ENCODE measurements around the gene PMEPA1. TPM values are rescaled to one million over a fixed set of nuclear protein-coding genes. Genes with fewer than 3 reads are reported as not detected.

Gene PMEPA1
- total and polyA plus RNA-seq, 2 donors (not counting 3 experiments of a cell fraction or from before 2014, with no cell fraction given) = 31.6 to 33.2 TPM

- no peaks in the 10 kb centered on the region for H3K36me3 ChIP-seq (ENCODE audit: control insufficient read depth in 2 of 2, extremely low read depth in 1 of 2, insufficient read depth in 2 of 2, low read length in 2 of 2)
- no TSS peak for BruUV-seq (replicated peaks)
- no peak overlapping the region for H3K27ac ChIP-seq (ENCODE audit: insufficient read depth, low read depth, low read length)
- no peaks in the 10 kb centered on the region for H3K9me1 ChIP-seq (replicated peaks; ENCODE audit: control insufficient read depth, extremely low read depth, insufficient read depth, low read length)
- H3K27me3 ChIP-seq (ENCODE audit: control insufficient read depth in 2 of 2, insufficient read depth in 2 of 2, low read length in 2 of 2) = peaks cover 2 to 3% of the 10 kb centered on the region in 2 experiments
- no peaks in the 10 kb centered on the region for H3K9me3 ChIP-seq (replicated peaks; ENCODE audit: control insufficient read depth, insufficient read depth, low read length)
- no peak for TF ChIP-seq JUN (IDR thresholded peaks at IDR 0.05; ENCODE audit: borderline replicate concordance, insufficient read depth, insufficient read length, low read depth)
- TF ChIP-seq EZH2 (IDR thresholded peaks at IDR 0.05; ENCODE audit: borderline replicate concordance, low read depth, low read length, severe bottlenecking) = no peak
- no peak for TF ChIP-seq CTCF (IDR thresholded peaks at IDR 0.05; ENCODE audit: extremely low read depth in 1 of 2, insufficient read depth in 1 of 2, low read depth in 1 of 2, low read length in 2 of 2)
- TF ChIP-seq GATA2 (IDR thresholded peaks at IDR 0.05; ENCODE audit: insufficient read depth, insufficient read length, low read depth, low read length) = no peak
- TF ChIP-seq POLR2A (IDR thresholded peaks at IDR 0.05; ENCODE audit: low read depth, low read length) = no peak
- no peak for TF ChIP-seq FOS (IDR thresholded peaks at IDR 0.05; ENCODE audit: borderline replicate concordance, insufficient read depth, low read length)
- TF ChIP-seq MAX (IDR thresholded peaks at IDR 0.05; ENCODE audit: insufficient read depth, insufficient read length) = no peak
- no peak for TF ChIP-seq MYC (IDR thresholded peaks at IDR 0.05; ENCODE audit: low read depth, low read length)
- TF ChIP-seq POLR2AphosphoS5 (IDR thresholded peaks at IDR 0.05; ENCODE audit: insufficient read depth, low read depth, low read length) = no peak
- H3K4me1 ChIP-seq (ENCODE audit: control insufficient read depth, extremely low read depth, insufficient read depth, low read length) = peaks cover 4% of the 10 kb centered on the region
- H3K4me2 ChIP-seq (ENCODE audit: insufficient read depth, low read length) = no peak overlapping the region
- H3K79me2 ChIP-seq (ENCODE audit: control insufficient read depth, insufficient read depth, low read length) = no peaks in the 10 kb centered on the region
- no peak for DNase-seq (ENCODE audit: low read depth, low spot score)
- dilution Hi-C loops (cut with MboI; ENCODE audit: extremely low pct_ligation_motif_present, low sequenced_read_pairs) (no loop called here), intact Hi-C loops (cut with micrococcal nuclease) (loop anchor here (1.0 to 10.0 kb wide), 4 partner anchors 7 to 1177 kb away; partner anchors contain the start of gene PMEPA1)
- ChIA-PET CTCF (interaction anchor here (1.4 kb wide), 1 partner anchor 20 kb away, joined by 3 read pairs; no protein-coding TSS in a partner anchor), POLR2A (interaction anchor here (1.6 kb wide), 1 partner anchor 8 kb away, joined by 4 read pairs; the partner anchor contains the start of gene PMEPA1)
- FAIRE-seq = peak; percentile 28
- H2AFZ ChIP-seq (ENCODE audit: low read depth, low read length) = no peak overlapping the region
- no peak overlapping the region for H3K4me3 ChIP-seq (replicated peaks in 1 of 3; ENCODE audit: insufficient read depth in 1 of 3, low read depth in 1 of 3, low read length in 3 of 3)
- no peaks in the 10 kb centered on the region for H4K20me1 ChIP-seq (replicated peaks; ENCODE audit: control insufficient read depth, extremely low read depth, insufficient read depth, low read length)
- H3K9ac ChIP-seq (replicated peaks; ENCODE audit: extremely low read depth, insufficient read depth, low read length) = no peak overlapping the region
Measured at GRCh38 chr20:57717797-57718196, 8.0 kb upstream of the PMEPA1 start.

Data from endothelial cell of umbilical vein (primary cell).